OCI-LY7 (cell line): Measurements from ENCODE around the gene CLNS1A.

Experiments
- CTCF ChIP-seq: fragments of 200-600 bp; sonication (generic); conservative IDR thresholded peaks from 2 replicates; pipeline ENCODE4 v1.5.1; 2014; ENCODE audit warnings: mild to moderate bottlenecking, antibody characterized with exemption, low read length, moderate library complexity, mixed read lengths
- EZH2phosphoT487 ChIP-seq: fragments of 200-600 bp; sonication (generic); IDR thresholded peaks from 2 replicates; pipeline ENCODE4 v1.6.1; 2018; ENCODE audit warnings: low read depth, borderline replicate concordance, mild to moderate bottlenecking, mixed run types, antibody characterized with exemption, low read length, moderate library complexity, mixed read lengths

GRCh38 chr11:77654770-77655434 is 17.3 kb upstream of the CLNS1A start:
- TF ChIP-seq CTCF: no peak
- TF ChIP-seq EZH2phosphoT487: no peak
